ENCODE results near the gene UQCRC1.

The UQCRC1 gene

GRCh38 chr3:48569400-48569799 is 40.0 kb downstream of the UQCRC1 start:
- no peak overlapping the region for H3K4me3 ChIP-seq (replicated peaks; ENCODE audit: low read depth, low read length)
- no peak for TF ChIP-seq CTCF (IDR thresholded peaks at IDR 0.05; ENCODE audit: low read depth, low read length, missing control alignments)

GRCh38 chr3:48568476-48568875 is 41.0 kb downstream of the UQCRC1 start:
- H3K4me3 ChIP-seq (replicated peaks; ENCODE audit: low read depth, low read length) = no peak overlapping the region
- no peak for TF ChIP-seq CTCF (IDR thresholded peaks at IDR 0.05; ENCODE audit: low read depth, low read length, missing control alignments)
- DNase-seq (ENCODE audit: extremely low read depth, low read depth) = no peak

More at GRCh38 chr3:48569400-48569799, 40.0 kb downstream of the UQCRC1 start:
- DNase-seq (ENCODE audit: extremely low read depth, low read depth) = no peak

GRCh38 chr3:48567500-48567899 is 41.9 kb downstream of the UQCRC1 start:
- no peak for DNase-seq (ENCODE audit: extremely low read depth, low read depth)
- TF ChIP-seq CTCF (IDR thresholded peaks at IDR 0.05; ENCODE audit: low read depth, low read length, missing control alignments) = no peak
- H3K4me3 ChIP-seq (replicated peaks; ENCODE audit: low read depth, low read length) = no peak overlapping the region

- DNase-seq (ENCODE audit: extremely low read depth, low read depth) = no peak
- no peak overlapping the region for H3K4me3 ChIP-seq (replicated peaks; ENCODE audit: low read depth, low read length)
- TF ChIP-seq CTCF (IDR thresholded peaks at IDR 0.05; ENCODE audit: low read depth, low read length, missing control alignments) = no peak
These were observed 42.4 kb downstream of the UQCRC1 start for GRCh38 chr3:48567090-48567489.

- no peak for DNase-seq (ENCODE audit: extremely low read depth, low read depth)
- no peak for TF ChIP-seq CTCF (IDR thresholded peaks at IDR 0.05; ENCODE audit: low read depth, low read length, missing control alignments)
- H3K4me3 ChIP-seq (replicated peaks; ENCODE audit: low read depth, low read length) = no peak overlapping the region
These were observed 43.1 kb downstream of the UQCRC1 start for GRCh38 chr3:48566401-48566760.

GRCh38 chr3:48565591-48566400 is 43.6 kb downstream of the UQCRC1 start:
- DNase-seq (ENCODE audit: extremely low read depth, low read depth) = no peak

More at GRCh38 chr3:48565591-48566400, 43.6 kb downstream of the UQCRC1 start:
- TF ChIP-seq CTCF (IDR thresholded peaks at IDR 0.05; ENCODE audit: low read depth, low read length, missing control alignments) = no peak
- no peak overlapping the region for H3K4me3 ChIP-seq (replicated peaks; ENCODE audit: low read depth, low read length)
